ENCODE measurements around the gene SPEM3.

The SPEM3 gene

GRCh38 chr17:7406235-7406825, 22.3 kb upstream of the SPEM3 start:
- in situ Hi-C loops (cut with HindIII; ENCODE audit: low pct_unique_long_range_greater_than_20kb, low sequenced_read_pairs): no loop called here
- DNase-seq (ENCODE audit: low read depth in 1 of 2, low spot score in 1 of 2): no peak
- TF ChIP-seq JUND (IDR thresholded peaks at IDR 0.05; ENCODE audit: low read depth): no peak

GRCh38 chr17:7407082-7407481, 21.6 kb upstream of the SPEM3 start:
- in situ Hi-C loops (cut with HindIII; ENCODE audit: low pct_unique_long_range_greater_than_20kb, low sequenced_read_pairs): no loop called here
- DNase-seq (ENCODE audit: low read depth in 1 of 2, low spot score in 1 of 2): no peak
- TF ChIP-seq JUND (IDR thresholded peaks at IDR 0.05; ENCODE audit: low read depth): no peak

GRCh38 chr17:7407485-7408251, 21.0 kb upstream of the SPEM3 start, which contains the start of gene NLGN2:
TSS of gene NLGN2 (plus strand) at chr17:7407845. CDS start at chr17:7408256, 411 bp downstream.
- TF ChIP-seq JUND (IDR thresholded peaks at IDR 0.05; ENCODE audit: low read depth): no peak
- in situ Hi-C loops (cut with HindIII; ENCODE audit: low pct_unique_long_range_greater_than_20kb, low sequenced_read_pairs): no loop called here
- DNase-seq (ENCODE audit: low read depth in 1 of 2, low spot score in 1 of 2): no peak

GRCh38 chr17:7408252-7408727, 20.4 kb upstream of the SPEM3 start:
- no peak for DNase-seq (ENCODE audit: low read depth in 1 of 2, low spot score in 1 of 2)
- in situ Hi-C loops (cut with HindIII; ENCODE audit: low pct_unique_long_range_greater_than_20kb, low sequenced_read_pairs): no loop called here
- no peak for TF ChIP-seq JUND (IDR thresholded peaks at IDR 0.05; ENCODE audit: low read depth)

GRCh38 chr17:7408863-7409262, 19.8 kb upstream of the SPEM3 start:
- DNase-seq (ENCODE audit: low read depth in 1 of 2, low spot score in 1 of 2): no peak
- TF ChIP-seq JUND (IDR thresholded peaks at IDR 0.05; ENCODE audit: low read depth): no peak
- in situ Hi-C loops (cut with HindIII; ENCODE audit: low pct_unique_long_range_greater_than_20kb, low sequenced_read_pairs): no loop called here

- in situ Hi-C loops (cut with HindIII; ENCODE audit: low pct_unique_long_range_greater_than_20kb, low sequenced_read_pairs): no loop called here
- TF ChIP-seq JUND (IDR thresholded peaks at IDR 0.05; ENCODE audit: low read depth): no peak
- no peak for DNase-seq (ENCODE audit: low read depth in 1 of 2, low spot score in 1 of 2)
These were observed 18.9 kb upstream of the SPEM3 start for GRCh38 chr17:7409716-7410115.

GRCh38 chr17:7410634-7411426, 17.8 kb upstream of the SPEM3 start:
- in situ Hi-C loops (cut with HindIII; ENCODE audit: low pct_unique_long_range_greater_than_20kb, low sequenced_read_pairs): no loop called here
- no peak for DNase-seq (ENCODE audit: low read depth in 1 of 2, low spot score in 1 of 2)

GRCh38 chr17:7411427-7411750, 17.3 kb upstream of the SPEM3 start:
- TF ChIP-seq JUND (IDR thresholded peaks at IDR 0.05; ENCODE audit: low read depth): no peak
- DNase-seq (ENCODE audit: low read depth in 1 of 2, low spot score in 1 of 2): no peak
- in situ Hi-C loops (cut with HindIII; ENCODE audit: low pct_unique_long_range_greater_than_20kb, low sequenced_read_pairs): no loop called here

More at GRCh38 chr17:7410634-7411426, 17.8 kb upstream of the SPEM3 start:
- TF ChIP-seq JUND (IDR thresholded peaks at IDR 0.05; ENCODE audit: low read depth): no peak

- TF ChIP-seq JUND (IDR thresholded peaks at IDR 0.05; ENCODE audit: low read depth): no peak
- in situ Hi-C loops (cut with HindIII; ENCODE audit: low pct_unique_long_range_greater_than_20kb, low sequenced_read_pairs): no loop called here
- DNase-seq (ENCODE audit: low read depth in 1 of 2, low spot score in 1 of 2): no peak
These were observed 15.2 kb upstream of the SPEM3 start for GRCh38 chr17:7413346-7413985.

- TF ChIP-seq JUND (IDR thresholded peaks at IDR 0.05; ENCODE audit: low read depth): no peak
- in situ Hi-C loops (cut with HindIII; ENCODE audit: low pct_unique_long_range_greater_than_20kb, low sequenced_read_pairs): no loop called here
- no peak for DNase-seq (ENCODE audit: low read depth in 1 of 2, low spot score in 1 of 2)
These were observed 13.8 kb upstream of the SPEM3 start for GRCh38 chr17:7414837-7415236.

- no peak for TF ChIP-seq JUND (IDR thresholded peaks at IDR 0.05; ENCODE audit: low read depth)
- in situ Hi-C loops (cut with HindIII; ENCODE audit: low pct_unique_long_range_greater_than_20kb, low sequenced_read_pairs): no loop called here
- no peak for DNase-seq (ENCODE audit: low read depth in 1 of 2, low spot score in 1 of 2)
These were observed 12.9 kb upstream of the SPEM3 start for GRCh38 chr17:7415784-7416183.

GRCh38 chr17:7416323-7416722, 12.3 kb upstream of the SPEM3 start:
- TF ChIP-seq JUND (IDR thresholded peaks at IDR 0.05; ENCODE audit: low read depth): no peak
- DNase-seq (ENCODE audit: low read depth in 1 of 2, low spot score in 1 of 2): peak in 1 of 2 experiments; percentile 22
- in situ Hi-C loops (cut with HindIII; ENCODE audit: low pct_unique_long_range_greater_than_20kb, low sequenced_read_pairs): no loop called here

Measured in T47D (cell line).